K562 (cell line): ENCODE results near the gene ZFPM1. TPM values are rescaled to one million over a fixed set of nuclear protein-coding genes. Genes with fewer than 3 reads are reported as not detected.

Experiments used
- CBX2 ChIP-seq: fragments of 200-600 bp; sonication (generic); IDR thresholded peaks from one replicate; pipeline ENCODE4 v1.6.1; 2012; ENCODE audit warnings: mild to moderate bottlenecking, low read length, inconsistent platforms; ENCODE audit not compliant: insufficient read depth, poor library complexity, severe bottlenecking
- ID3 ChIP-seq, 2 experiments: fragments of 250-450 bp in 1 of 2; fragments of 450-650 bp in 1 of 2; sonication (Bioruptor Pico) in 1 of 2; IDR thresholded peaks; 2 replicates each; pipeline versions ENCODE4 v1.6.1 to v1.8.0; 2016 to 2021; ENCODE audit warnings: mild to moderate bottlenecking in 2 of 2, moderate library complexity in 2 of 2, missing compliant biosample characterization in 1 of 2, missing genetic modification characterization in 1 of 2
- ILK ChIP-seq: fragments of 450-650 bp; IDR thresholded peaks from 2 replicates; pipeline ENCODE4 v1.6.1; 2016; ENCODE audit warnings: missing genetic modification characterization, low read depth, mild to moderate bottlenecking, missing compliant biosample characterization, moderate library complexity, borderline replicate concordance
- MTF1 ChIP-seq: fragments of 250-450 bp; sonication (Bioruptor Pico); IDR thresholded peaks from 2 replicates; pipeline ENCODE4 v1.9.0; 2021; ENCODE audit warnings: moderate library complexity, mild to moderate bottlenecking, inconsistent platforms, borderline replicate concordance
- RREB1 ChIP-seq: fragments of 250-450 bp; sonication (Bioruptor Pico); IDR thresholded peaks from 2 replicates; pipeline ENCODE4 v1.4.0; 2020
- TAF7 ChIP-seq: fragments of 450-650 bp; IDR thresholded peaks from 2 replicates; pipeline ENCODE4 v1.6.1; 2016; ENCODE audit warnings: missing genetic modification characterization, missing compliant biosample characterization
- USF1 ChIP-seq: sonication (generic); formaldehyde crosslinking; IDR thresholded peaks from 2 replicates; pipeline ENCODE4 v1.9.0; 2022; ENCODE audit warnings: mild to moderate bottlenecking, missing genetic modification reagents
- USF2 ChIP-seq: sonication (generic); formaldehyde crosslinking; IDR thresholded peaks from 2 replicates; pipeline ENCODE4 v1.5.0; 2020; ENCODE audit warnings: missing genetic modification reagents
- ZBTB11 ChIP-seq, 3 experiments: fragments of 200-800 bp in 1 of 3; fragments of 250-450 bp in 1 of 3; fragments of 450-650 bp in 1 of 3; sonication (Bioruptor Pico) in 1 of 3; sonication (Bioruptor generic) in 1 of 3; formaldehyde crosslinking in 1 of 3; IDR thresholded peaks; 2 replicates each; pipeline versions ENCODE4 v1.6.1 to v1.8.0; 2016 to 2022; ENCODE audit warnings: mild to moderate bottlenecking in 2 of 3, missing genetic modification characterization in 2 of 3, missing compliant biosample characterization in 1 of 3, moderate library complexity in 1 of 3
- ZNF280B ChIP-seq: fragments of 250-450 bp; sonication (Bioruptor Pico); IDR thresholded peaks from 2 replicates; pipeline ENCODE4 v1.5.1; 2021; ENCODE audit warnings: mild to moderate bottlenecking
- ZNF431 ChIP-seq: sonication (generic); formaldehyde crosslinking; IDR thresholded peaks from 2 replicates; pipeline ENCODE4 v1.8.0; 2022; ENCODE audit warnings: mild to moderate bottlenecking, missing genetic modification reagents
- polyA plus RNA-seq, 8 experiments: library from polyadenylated mRNA; depleted of rRNA in 4 of 8; stranded (reverse) in 5 of 8; unstranded in 3 of 8; fragments of >200 nt; fragmentation: Nextera tagmentation in 2 of 8; fragmentation: Illumina TruSeq in 1 of 8; extraction: Ambion mirVana in 2 of 8; extraction: Trizol in 1 of 8; gene quantifications; 2 replicates each; pipeline versions ENCODE4 v1.2.1 to v1.2.3, GENCODE V29; 2011 to 2014; ENCODE audit warnings: inconsistent platforms in 1 of 8, missing spikeins in 1 of 8
- total RNA-seq, 7 experiments: library from RNA; depleted of rRNA in 6 of 7; stranded (reverse); fragments of >200 nt in 6 of 7; fragmentation: Illumina TruSeq in 2 of 7; extraction: Trizol in 2 of 7; gene quantifications; 2 replicates each; pipeline versions ENCODE4 v1.2.1 to v1.2.3, GENCODE V29; 2011 to 2021; ENCODE audit warnings: low replicate concordance in 1 of 7

ZFPM1 gene
- total and polyA plus RNA-seq, 9 of the 15 experiments (the other 6 are each of a cell fraction or from before 2014, with no cell fraction given) = 0.03 to 35.9 (median 1.4) TPM

- TF ChIP-seq ZNF280B (no peak), ZBTB11 (CRISPR knock-in tag; IDR thresholded peaks at IDR 0.05) (peak in 1 of 3 experiments; percentile 84; a peak in 2 of 6 replicates), CBX2 (no peak), USF2 (peak; percentile 87), USF1 (CRISPR knock-in tag) (peak; percentile 64; the same call in 1 of the 2 replicates), ID3 (CRISPR knock-in tag; IDR thresholded peaks at IDR 0.05) (no peak), ID3 (tag; IDR thresholded peaks at IDR 0.05) (no peak), ZNF431 (CRISPR knock-in tag) (peak; percentile 89), MTF1 (no peak), ILK (tag) (no peak), RREB1 (CRISPR knock-in tag) (no peak), TAF7 (no peak)
Measured at GRCh38 chr16:88560714-88561484, 107.8 kb downstream of the ZFPM1 start (continued).
